Measurements from ENCODE around the gene RAX. TPM values are rescaled to one million over a fixed set of nuclear protein-coding genes. Genes with fewer than 3 reads are reported as not detected.

Gene RAX
- total and polyA plus RNA-seq, 2 of the 8 experiments (the other 6 are each of a cell fraction or from before 2014, with no cell fraction given): 0.12 to 0.52 TPM

DNA sequence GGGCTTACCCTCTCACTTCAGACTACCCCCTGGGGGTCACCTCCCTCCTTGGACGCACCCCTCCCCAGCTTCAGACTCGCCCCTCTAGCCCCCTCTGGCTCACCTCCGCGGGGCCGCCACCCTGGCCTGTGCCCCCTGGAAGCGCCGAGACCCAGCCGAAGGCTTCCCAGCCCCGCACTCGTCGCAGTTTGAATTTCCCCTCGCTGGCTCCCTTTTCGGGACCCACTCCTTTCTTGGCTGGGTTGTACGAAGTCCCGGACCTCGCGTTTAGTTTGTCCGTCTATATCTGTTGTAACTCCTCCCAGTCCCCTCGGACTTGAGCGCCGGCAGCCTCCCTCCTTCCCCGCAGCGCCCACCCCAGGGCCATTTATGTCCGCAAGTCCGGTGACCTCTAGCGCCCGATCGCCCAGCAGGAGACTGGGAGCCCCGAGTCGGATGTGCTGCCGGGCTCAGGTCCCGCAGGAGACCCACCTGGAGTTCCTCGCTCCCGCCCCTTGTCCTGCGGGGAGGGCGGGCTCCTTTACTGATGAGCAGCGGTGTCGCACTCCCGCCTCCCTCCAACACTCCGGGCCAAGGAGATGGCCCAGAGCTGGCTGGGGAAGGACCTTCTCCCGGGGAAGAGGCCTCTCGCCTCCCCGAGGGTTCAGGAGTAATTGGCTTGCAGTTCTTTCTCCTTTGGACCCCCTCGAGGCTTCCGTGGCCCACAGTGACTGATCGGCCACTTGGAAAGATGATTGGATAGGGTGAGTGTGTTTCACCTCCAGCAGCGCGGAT is 692 bp upstream of the RAX start (continued):
- TF ChIP-seq TAF7 (optimal IDR thresholded peaks at IDR 0.05; ENCODE audit: borderline replicate concordance, low read depth, low read length) (no peak), KDM4A (IDR thresholded peaks at IDR 0.05; ENCODE audit: low read depth, low read length, severe bottlenecking) (peak; percentile 40), SIN3A (conservative IDR thresholded peaks at IDR 0.05 in 1 of 2, IDR thresholded peaks at IDR 0.05 in 1 of 2; ENCODE audit: low read depth in 1 of 2, low read length in 2 of 2) (no peak), PHF8 (conservative IDR thresholded peaks at IDR 0.05; ENCODE audit: low read depth, low read length) (no peak; the same call in 1 of the 2 replicates), NANOG (IDR thresholded peaks at IDR 0.05; ENCODE audit: insufficient read depth, low read depth, low read length, poor library complexity, severe bottlenecking) (no peak), MAFK (IDR thresholded peaks at IDR 0.05; ENCODE audit: low read depth, low read length) (no peak), CREB1 (IDR thresholded peaks at IDR 0.05) (no peak), ASH2L (IDR thresholded peaks at IDR 0.05; ENCODE audit: low read length) (peak; percentile 22), TAF1 (IDR thresholded peaks at IDR 0.05; ENCODE audit: low read depth, low read length) (no peak), CBX5 (IDR thresholded peaks at IDR 0.05; ENCODE audit: low read depth, low read length) (no peak), SP1 (IDR thresholded peaks at IDR 0.05; ENCODE audit: low read depth, low read length) (no peak), KDM1A (IDR thresholded peaks at IDR 0.05; ENCODE audit: borderline replicate concordance, low read length) (no peak), JUND (IDR thresholded peaks at IDR 0.05; ENCODE audit: low read length) (no peak), SUZ12 (IDR thresholded peaks at IDR 0.05; ENCODE audit: low read length) (peak; percentile 77), CTBP2 (IDR thresholded peaks at IDR 0.05; ENCODE audit: borderline replicate concordance, insufficient read depth, insufficient read length, low read length) (peak; percentile 44), EGR1 (IDR thresholded peaks at IDR 0.05; ENCODE audit: borderline replicate concordance, low read depth, low read length) (no peak), EZH2 (IDR thresholded peaks at IDR 0.05; ENCODE audit: low read depth, low read length, severe bottlenecking) (peak; percentile 70), BCL11A (IDR thresholded peaks at IDR 0.05; ENCODE audit: low read depth in 2 of 2, low read length in 2 of 2) (no peak)
- TF ChIP-seq, protein P1, sequence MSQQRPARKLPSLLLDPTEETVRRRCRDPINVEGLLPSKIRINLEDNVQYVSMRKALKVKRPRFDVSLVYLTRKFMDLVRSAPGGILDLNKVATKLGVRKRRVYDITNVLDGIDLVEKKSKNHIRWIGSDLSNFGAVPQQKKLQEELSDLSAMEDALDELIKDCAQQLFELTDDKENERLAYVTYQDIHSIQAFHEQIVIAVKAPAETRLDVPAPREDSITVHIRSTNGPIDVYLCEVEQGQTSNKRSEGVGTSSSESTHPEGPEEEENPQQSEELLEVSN (IDR thresholded peaks at IDR 0.05): no peak
- TF ChIP-seq, protein P2, sequence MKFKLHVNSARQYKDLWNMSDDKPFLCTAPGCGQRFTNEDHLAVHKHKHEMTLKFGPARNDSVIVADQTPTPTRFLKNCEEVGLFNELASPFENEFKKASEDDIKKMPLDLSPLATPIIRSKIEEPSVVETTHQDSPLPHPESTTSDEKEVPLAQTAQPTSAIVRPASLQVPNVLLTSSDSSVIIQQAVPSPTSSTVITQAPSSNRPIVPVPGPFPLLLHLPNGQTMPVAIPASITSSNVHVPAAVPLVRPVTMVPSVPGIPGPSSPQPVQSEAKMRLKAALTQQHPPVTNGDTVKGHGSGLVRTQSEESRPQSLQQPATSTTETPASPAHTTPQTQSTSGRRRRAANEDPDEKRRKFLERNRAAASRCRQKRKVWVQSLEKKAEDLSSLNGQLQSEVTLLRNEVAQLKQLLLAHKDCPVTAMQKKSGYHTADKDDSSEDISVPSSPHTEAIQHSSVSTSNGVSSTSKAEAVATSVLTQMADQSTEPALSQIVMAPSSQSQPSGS (IDR thresholded peaks at IDR 0.05; ENCODE audit: low read length): no peak
